GM21390 (cell line): ENCODE measurements around the gene NRCAM.

ENCODE experiments used
- ATAC-seq: cut with Tn5 transposase; IDR thresholded peaks from one replicate; pipeline ENCODE4 v1.9.1; 2021; ENCODE audit not compliant: unreplicated experiment

The NRCAM gene

DNA sequence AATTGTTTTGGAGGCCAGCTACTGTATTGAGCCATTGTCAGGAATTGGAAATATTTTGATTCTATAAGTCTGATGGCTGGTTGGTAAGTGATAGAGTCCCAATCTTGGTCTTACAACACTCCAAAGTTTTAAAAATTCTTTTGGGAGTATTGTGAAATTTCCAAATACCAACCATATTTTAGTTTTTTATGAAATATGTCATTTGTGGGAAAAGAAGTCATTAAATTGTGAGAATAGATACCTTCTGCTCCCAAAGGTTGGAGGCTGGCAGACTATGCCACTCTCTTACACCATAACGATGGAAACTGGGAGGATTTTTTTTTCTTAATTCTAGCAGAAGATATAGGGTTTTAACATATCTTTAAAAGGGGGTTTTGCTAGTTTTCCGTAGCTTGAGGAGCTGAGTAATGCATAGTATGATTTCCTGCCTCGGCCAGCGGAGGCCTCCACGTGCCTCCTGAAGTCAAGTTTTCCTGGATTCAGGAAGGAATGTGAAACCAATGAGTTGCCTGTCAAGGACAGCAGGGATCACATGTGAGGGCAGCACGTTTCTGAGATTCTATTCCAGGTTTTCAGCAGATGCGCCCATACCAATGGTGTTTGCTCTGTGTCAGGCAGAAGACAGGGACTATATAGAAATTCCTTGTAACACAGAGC, 233.9 kb downstream of the NRCAM start:
- no peak for ATAC-seq

DNA sequence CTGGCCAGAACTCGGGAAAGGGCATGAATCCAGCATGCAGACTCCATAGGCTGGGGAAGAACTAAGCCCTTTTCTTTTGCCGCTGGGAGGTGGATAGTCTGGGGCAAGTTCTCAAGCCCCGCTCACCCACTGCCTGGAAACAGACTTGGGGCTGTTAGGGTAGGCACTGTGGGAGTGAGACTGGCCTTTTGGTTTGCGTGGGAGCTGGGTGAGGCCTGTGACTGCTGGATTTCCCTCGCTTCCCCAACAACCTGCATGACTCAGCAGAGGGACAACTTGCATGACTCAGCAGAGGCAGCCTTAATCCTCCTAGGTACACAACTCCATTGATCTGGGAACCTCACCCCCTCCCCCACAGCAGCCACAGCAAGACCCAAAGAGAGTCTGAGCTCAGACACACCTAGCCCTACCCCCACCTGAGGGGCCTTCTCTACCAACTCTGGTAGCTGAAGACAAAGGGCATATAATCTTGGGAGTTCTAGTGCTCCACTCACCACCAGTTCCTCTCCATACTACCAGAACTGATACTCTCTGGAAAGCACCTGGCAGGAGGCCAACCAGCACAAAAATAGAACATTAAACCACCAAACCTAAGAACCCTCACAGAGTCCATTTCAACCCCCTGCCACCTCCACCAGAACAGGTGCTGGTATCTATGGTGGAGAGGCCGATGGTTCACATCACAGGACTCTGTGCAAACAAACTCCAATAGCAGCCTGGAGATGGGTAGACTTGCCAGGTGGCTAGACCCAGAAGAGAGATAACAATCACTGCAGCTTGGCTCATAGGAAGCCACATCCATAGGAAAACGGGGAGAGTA, 244.6 kb downstream of the NRCAM start:
- peak; percentile 67 for ATAC-seq

DNA sequence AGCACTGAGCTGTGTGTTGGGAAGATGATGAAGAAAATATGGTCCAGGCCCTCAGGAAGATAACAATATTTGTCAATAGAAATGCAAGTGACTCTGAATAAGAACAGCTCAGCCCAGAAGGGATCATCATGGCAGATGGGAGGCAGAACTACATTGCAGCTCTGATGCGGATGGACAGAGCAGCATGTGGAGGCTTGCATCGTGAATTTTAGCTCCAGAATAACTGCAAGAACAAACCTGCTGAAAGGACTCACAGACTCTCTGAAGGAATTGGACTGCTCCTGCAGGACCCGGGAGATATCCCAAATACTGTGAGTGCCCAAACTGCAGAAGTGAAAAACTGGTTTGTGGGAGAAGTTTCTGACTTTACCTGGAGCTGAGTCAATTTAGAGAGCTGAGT, 245.4 kb downstream of the NRCAM start:
- ATAC-seq = no peak

DNA sequence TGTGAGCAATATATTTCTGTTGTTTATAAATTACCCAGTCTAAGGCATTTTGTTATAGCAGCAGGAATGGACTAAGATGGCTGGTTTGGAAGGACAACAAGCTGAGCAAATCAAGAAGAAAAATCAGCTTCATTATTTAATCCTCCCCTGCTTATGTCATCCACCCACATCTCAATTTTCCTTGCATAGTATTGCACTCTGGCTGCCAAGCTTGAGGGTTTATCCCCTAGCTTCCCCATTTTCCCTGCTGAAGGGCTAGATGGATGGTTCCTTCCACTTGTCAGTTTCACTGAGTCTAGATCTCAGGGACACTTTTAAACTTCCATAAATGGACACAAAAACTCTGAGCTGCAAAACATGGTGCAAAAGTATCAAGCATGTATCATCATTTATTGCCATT, 250.9 kb downstream of the NRCAM start:
- ATAC-seq = no peak

DNA sequence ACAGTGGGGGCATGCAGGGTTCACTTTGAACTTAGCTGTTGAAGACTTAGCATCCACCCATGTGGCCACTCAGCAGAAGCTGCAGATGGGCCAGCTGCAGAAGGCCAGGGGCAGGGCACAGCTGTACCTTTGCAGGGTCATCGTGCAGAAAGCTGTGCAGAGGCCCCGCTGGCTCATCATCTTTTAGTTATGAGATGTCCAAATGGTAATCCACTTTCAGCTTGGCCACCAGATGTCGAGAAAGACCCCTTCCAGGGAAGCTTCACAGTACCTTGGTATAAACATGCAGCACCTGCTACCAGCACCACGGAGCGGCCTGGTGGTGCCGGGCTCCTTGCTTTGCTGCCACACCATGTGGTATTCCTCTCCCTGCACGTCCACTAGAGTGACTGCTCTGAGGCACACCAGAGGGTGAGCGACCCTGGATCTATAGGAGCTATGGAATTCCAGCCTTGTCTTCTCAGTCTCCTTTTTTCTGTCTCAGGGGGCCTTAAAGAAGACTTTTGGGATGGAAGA, 251.9 kb downstream of the NRCAM start:
- no peak for ATAC-seq

DNA sequence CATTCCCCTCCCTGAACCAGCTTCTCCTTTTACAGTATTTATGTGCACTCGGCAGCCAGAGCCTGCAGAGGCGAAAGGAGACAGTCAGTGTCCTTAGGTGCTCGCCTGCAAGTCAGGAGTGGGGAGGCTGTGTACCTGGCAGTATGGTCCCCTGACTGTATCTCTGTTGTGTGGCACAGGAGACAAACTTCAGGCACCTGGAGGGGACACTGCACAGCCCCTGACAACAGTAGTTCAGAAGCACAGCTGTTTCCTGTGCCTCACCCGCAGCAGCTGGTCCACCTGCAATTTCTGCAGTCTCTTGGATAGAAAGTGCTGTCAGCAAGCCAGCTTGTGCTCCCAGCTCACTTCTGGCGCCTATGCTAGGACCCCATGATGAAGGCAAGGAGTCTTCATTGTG, 252.7 kb downstream of the NRCAM start:
- ATAC-seq = peak; percentile 90

DNA sequence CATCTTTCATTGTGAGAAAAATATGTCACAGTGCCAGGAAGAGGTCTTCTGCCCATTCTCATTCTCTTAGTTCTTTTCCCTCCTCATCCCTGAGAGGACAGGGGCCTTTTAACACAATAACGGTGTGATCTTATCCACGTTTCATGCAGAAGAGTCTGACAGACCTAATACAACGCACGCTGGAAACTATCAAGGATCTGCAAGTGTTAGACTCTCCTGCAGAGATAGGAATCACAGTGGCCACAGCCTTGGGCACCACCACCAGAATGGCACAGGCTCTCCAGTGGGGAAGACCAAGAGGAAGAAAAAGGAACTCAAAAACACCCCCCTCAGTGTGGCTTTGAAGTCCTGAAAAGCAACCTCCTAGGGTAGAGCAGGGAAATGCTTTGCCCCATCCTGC, 253.5 kb downstream of the NRCAM start:
- no peak for ATAC-seq

DNA sequence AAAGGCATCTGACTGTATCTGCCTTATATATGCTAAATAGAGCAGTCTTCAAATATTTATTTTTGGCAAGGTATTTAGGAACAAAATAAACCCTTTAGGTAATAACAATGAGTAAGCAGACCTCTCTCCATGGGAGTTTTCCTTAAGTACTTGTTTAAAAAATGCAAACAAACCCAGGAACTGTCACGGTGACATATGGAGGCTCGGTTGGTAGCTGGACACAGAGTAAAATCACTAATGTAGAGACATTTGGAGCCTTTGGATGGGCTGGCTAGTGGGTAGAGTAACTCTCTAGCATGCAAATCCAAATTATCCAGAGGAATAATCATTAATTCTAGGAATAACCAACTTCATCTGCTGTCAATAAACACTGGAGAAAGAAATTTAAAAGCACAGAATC, 254.5 kb downstream of the NRCAM start:
- ATAC-seq = no peak

DNA sequence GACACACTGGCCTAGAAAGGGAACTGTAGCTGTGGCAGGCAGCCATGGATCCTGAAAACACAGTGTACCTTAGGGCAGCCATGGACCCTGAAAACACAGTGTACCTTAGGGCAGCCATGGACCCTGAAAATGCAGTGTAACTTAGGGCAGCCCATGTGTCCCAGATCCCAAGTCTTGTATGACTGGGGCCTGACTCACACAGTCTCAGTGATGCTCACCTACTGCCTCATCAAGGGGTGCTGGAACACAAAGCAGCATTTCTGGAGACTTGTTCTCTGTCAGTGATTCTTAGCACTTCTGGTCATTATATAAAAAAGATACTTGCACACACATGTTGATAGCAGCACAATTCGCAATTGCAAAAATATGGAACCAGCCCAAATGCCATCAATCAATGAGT, 255.9 kb downstream of the NRCAM start:
- no peak for ATAC-seq

DNA sequence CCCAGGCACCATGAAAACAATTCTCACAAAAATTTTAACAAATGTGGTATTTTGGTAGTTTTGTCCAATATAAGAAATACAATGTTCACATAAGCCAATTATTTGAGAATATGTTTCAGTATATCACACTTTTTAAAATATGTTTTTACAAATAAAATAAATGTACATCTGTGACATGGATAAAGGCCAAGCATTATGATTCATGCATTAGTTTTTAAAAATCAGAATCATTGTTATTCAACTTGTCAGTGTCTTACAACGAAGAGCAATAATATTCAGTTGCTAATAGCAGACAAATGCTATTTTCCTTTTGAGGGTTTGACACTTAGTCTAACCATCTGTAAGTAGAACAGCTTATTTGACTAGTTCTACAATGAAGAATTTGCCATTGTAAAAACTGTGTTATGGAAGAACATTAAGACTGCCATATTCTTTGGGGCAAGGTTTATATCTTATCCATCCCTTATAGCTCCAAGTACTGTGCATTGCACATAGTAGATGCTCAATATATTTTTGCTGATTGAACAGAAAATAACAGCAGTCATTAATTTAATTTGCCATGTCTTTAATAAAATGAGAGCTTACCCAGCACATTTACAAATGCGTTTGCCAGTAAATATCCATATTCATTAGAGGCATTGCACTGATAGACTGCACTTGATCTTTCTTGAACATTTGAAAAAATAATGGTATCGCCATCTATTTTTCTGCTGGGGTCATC, 258.7 kb downstream of the NRCAM start:
- ATAC-seq = no peak

DNA sequence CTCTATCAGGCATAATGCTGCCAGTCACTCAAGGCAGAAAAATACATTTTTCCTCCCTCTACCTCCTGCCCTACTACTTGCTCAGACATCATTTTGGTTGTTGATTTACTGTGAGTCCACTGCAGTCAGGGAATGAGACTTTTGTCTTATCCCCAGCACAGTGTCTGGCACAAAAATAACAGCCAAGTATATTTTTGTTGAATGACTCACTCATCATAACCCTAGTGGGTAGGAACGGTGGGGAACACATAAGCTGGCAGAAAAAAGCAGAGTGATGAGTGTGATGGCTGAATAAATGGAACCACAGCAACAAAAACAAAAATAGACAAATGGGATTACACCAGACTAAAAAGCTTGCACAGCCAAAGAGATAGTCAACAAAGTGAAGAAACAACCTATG, 260.2 kb downstream of the NRCAM start:
- no peak for ATAC-seq

DNA sequence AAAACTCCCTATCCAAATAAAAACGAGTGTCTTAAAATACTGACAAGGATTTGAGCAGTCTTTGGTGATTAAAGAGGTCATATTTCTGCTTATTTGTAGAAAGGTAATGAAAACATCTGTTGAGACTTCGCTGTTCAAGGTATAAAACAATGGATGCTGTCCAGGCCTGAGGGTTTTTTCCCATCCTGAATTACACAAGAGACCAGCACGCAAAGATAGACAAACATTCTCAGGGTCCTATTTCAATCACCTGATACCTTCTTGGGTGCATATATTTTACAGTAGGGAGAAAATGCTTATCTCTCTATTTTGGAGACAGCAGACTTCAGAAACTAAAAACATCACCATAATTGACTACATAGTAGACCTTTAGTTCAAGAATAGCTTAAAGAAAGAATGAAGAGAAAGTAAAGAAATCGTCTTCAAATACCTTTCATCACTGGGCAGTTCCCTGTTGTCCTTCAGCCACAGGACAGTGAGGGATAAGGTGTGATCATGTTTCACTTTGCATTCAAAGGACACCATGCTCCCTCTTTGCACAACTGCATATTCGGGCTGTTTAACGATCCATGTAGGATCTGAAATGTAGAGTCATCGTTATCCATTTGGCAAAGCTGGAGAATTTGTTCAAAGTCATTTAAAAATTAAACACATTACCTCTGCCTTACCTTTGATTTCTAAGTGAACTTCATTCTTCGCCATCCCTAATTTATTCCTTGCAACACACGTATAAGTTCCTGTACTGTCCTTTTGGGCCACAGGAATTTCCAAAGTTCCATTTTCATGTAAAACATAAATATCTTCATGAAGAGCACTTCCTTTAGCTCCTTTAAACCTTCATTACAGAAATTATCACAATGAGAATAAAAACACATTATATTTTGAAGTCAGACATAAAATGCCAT, 262.4 kb downstream of the NRCAM start:
- ATAC-seq = no peak

DNA sequence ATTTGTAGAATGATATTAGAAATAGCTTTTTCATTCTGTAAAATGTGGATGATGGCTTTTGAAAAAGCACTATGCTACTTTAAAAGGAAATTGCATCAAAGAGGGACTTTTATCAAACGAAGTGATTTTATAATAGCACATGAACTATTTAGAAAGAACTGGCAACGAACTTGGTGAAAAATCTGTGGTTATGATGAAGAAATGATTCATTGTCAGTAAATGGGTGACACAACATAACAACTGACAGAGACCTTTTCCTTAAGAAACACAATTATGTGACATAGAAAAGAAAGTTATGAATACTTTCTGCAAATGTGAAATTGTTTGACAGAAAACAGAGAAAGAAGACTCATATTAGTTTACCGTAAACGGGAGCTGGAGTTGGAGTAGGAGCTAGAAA, 265.3 kb downstream of the NRCAM start:
- no peak for ATAC-seq

DNA sequence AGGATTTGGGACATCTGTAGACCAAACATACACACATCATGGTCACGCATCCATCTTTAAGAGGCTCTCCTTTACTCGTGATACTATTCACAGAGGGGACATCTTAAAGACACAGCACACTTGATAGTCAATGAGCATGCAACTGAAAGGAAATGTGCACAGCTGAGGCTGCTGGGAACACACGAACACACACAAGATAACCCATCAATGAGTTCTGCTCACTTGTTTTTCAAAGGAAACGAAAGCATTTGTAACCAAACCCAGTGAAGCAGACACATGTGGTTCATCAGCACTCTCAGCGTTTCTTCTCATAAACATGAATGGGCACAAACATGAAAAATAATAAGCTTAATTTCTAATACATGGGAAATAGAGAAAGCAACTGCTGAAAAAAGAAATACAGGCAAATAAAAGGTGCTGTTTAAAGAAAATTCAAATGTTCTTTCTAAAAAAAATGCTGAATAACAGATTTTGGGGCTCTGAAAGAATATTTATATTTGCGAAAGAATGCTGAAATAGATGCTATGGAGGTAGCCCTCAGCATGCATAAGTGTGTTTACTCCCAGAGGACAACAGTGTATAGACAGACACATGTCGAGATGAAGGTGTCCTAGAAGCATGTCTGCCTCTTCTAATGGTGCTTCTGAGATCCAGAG, 266.4 kb downstream of the NRCAM start:
- ATAC-seq = peak; percentile 97

DNA sequence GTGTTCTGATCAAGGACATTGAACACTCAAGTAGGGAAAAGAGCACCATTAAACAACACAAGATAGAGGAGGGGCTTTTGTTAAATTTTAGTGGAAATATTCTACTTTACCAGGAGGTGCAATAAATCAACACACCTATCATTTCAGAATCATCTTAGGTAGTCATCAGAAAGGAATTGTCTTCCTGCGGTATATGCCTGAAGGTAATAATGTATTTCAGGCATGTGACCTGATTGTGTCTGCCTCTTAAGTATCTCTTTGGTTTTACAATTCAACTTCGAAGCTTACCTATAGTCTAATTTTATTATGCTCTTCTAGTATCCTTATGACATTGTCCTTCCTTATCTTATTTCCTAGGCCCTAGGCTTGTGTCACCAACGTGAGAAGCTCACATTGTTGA, 267.5 kb downstream of the NRCAM start:
- ATAC-seq = no peak

DNA sequence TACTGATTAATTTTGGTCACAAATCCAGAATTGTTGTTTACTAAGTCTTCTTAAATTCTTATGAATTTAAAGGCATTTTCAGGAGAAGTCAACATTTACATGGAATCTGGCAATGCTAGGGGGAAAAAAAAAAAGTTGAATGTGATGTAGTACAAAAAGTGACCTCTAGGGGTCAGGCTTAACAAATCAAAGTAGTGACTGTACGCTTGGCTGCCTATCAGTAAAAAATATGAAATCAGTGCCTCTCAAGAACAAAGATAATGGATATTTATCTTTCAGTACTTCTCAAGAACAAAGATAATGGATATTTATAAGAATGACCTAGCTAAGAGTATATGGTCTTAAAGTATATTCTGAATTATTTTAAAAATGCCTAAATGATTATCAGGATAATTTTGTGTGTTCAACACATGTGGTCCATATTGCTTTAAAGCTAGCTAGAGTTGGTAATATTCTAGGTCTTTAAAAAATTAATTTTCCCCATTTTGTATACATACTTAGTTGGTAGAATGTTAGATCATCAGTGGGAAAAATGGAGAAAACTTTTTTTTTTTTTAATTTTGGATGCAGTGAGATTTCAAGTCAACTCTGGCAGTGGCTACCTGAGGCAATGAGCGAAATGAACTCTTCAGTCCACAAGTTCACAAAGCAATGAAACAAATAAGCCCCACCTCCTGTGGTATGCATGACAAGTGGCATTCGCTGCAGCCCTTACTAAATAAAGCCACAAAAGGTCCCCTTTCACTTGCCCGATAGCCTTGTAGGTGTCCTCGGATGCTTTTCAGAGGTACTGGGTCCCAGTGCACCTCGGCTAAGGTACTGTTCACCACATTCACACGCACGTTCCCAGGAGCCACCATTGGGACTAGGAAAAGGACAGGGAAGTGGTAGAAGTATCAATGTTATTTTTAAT, 274.9 kb downstream of the NRCAM start:
- peak; percentile 63 for ATAC-seq

DNA sequence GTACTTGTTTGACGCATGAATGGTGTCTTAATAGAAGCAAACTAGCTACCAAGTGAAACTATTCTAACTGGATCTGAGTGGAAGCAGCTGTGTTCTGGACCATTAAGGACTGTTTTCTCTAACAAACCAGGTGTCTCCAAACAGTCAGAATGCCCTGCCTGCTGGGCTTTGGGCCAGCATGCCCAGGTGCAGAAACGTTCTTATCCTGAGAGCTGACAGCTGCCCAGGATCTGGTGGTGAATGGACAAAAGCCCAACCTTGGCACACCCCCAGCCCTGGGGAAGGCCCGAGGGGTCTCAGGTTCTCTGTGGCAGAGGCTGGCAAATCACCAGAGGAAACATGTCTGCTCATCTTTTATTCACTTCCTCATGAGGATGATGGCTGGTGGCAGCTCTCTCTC, 277.8 kb downstream of the NRCAM start:
- ATAC-seq = no peak

DNA sequence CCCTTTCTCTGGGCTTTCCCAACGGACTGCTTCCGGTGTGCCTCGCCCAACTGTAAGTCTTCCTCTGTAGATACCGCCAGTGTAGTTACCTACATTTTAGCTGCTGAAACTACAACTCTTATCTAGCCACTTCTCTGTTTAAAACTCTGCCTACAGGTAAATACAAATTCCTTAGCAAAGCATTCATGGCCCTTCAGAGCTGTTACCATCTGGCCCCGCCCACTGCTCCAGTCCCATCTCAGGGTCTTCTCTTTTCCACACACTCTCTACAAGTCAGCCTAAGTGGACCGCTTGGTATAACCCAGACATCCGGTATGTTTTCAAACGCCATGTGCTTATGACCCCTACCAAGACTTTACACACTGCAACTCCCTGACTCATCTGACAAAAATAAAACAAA, 285.1 kb downstream of the NRCAM start:
- ATAC-seq = no peak

DNA sequence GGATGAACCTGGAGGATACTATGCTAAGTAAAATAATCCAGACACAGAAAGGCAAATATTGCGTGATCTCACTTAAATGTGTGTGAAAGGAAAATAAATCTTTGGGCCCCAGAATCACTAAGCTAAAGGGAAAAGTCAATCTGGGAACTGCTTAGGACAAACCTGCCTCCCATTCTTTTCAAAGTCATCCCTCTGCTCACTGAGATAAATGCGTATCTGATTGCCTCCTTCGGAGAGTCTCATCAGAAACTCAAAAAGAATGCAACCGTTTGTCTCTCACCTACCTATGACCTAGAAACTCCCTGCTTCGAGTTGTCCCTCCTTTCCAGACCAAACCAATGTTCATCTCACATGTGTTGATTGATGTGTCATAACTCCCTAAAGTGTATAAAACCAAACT, 286.0 kb downstream of the NRCAM start:
- no peak for ATAC-seq
